IPS-20b (cell line): ENCODE results near the gene KCTD2.

Source experiments
- H3K27ac ChIP-seq: one replicate; pipeline ENCODE4 v1.5.1; 2013; ENCODE audit warnings: low read length
- H3K27me3 ChIP-seq: 2 replicates; pipeline ENCODE4 v1.6.1; 2013; ENCODE audit warnings: mild to moderate bottlenecking, low read length, inconsistent platforms; ENCODE audit not compliant: insufficient read depth
- H3K36me3 ChIP-seq: 2 replicates; pipeline ENCODE4 v1.6.1; 2013; ENCODE audit warnings: low read depth, mild to moderate bottlenecking, inconsistent platforms, low read length, moderate library complexity; ENCODE audit not compliant: insufficient read depth
- H3K4me1 ChIP-seq: 2 replicates; pipeline ENCODE4 v1.6.1; 2013; ENCODE audit warnings: mild to moderate bottlenecking, control low read depth, inconsistent platforms, low read length, moderate library complexity; ENCODE audit not compliant: insufficient read depth
- H3K4me3 ChIP-seq: 2 replicates; pipeline ENCODE4 v1.5.1; 2013; ENCODE audit warnings: mild to moderate bottlenecking, low read length, inconsistent platforms
- H3K9ac ChIP-seq: 2 replicates; pipeline ENCODE4 v1.6.1; 2013; ENCODE audit warnings: low read depth, mild to moderate bottlenecking, inconsistent platforms, low read length, moderate library complexity
- H3K9me3 ChIP-seq: 2 replicates; pipeline ENCODE4 v1.6.1; 2013; ENCODE audit warnings: mild to moderate bottlenecking, low read depth, low read length, inconsistent platforms; ENCODE audit not compliant: insufficient read depth

The KCTD2 gene

GRCh38 chr17:75109407-75110233 is 62.6 kb downstream of the KCTD2 start, which contains the start of gene ARMC7:
TSS of gene ARMC7 (plus strand) at chr17:75109969. CDS start at chr17:75110289, 320 bp downstream.
- Histone ChIP-seq H3K27me3 (peaks cover 10% of the 10 kb centered on the region; the same call in 1 of the 2 replicates), H3K9me3 (no peaks in the 10 kb centered on the region), H3K4me3 (peak within 1 kb of the TSS; percentile 85), H3K9ac (peak within 1 kb of the TSS; percentile 72), H3K36me3 (no peaks in the 10 kb centered on the region), H3K4me1 (peaks cover 5% of the 10 kb centered on the region; the same call in 1 of the 2 replicates), H3K27ac (no peak within 1 kb of the TSS)

- peak overlapping the region; percentile 72; the same call in 1 of the 2 replicates for H3K9ac ChIP-seq
- peaks cover under 1% of the 10 kb centered on the region; the same call in 1 of the 2 replicates for H3K36me3 ChIP-seq
- no peaks in the 10 kb centered on the region for H3K9me3 ChIP-seq
- H3K27ac ChIP-seq, result no peak overlapping the region
- peaks cover 5% of the 10 kb centered on the region; the same call in 1 of the 2 replicates for H3K4me1 ChIP-seq
- peak overlapping the region; percentile 85 for H3K4me3 ChIP-seq
- H3K27me3 ChIP-seq, result peaks cover 10% of the 10 kb centered on the region; the same call in 1 of the 2 replicates
Measured at GRCh38 chr17:75110234-75110937, 63.4 kb downstream of the KCTD2 start.

- H3K27me3 ChIP-seq, result peaks cover 10% of the 10 kb centered on the region; the same call in 1 of the 2 replicates
Measured at GRCh38 chr17:75111777-75112335, 64.8 kb downstream of the KCTD2 start.

GRCh38 chr17:75113798-75114551 is 67.0 kb downstream of the KCTD2 start:
- H3K4me3 ChIP-seq, result no peak overlapping the region
- peak overlapping the region; percentile 58; the same call in 1 of the 2 replicates for H3K9ac ChIP-seq
- H3K27me3 ChIP-seq, result peaks cover 2% of the 10 kb centered on the region; the same call in 1 of the 2 replicates
- peaks cover 12% of the 10 kb centered on the region; the same call in 1 of the 2 replicates for H3K36me3 ChIP-seq
- no peaks in the 10 kb centered on the region for H3K9me3 ChIP-seq
- H3K27ac ChIP-seq, result no peak overlapping the region
- peaks cover under 1% of the 10 kb centered on the region; the same call in 1 of the 2 replicates for H3K4me1 ChIP-seq

More at GRCh38 chr17:75111777-75112335, 64.8 kb downstream of the KCTD2 start:
- H3K4me1 ChIP-seq, result peaks cover 5% of the 10 kb centered on the region; the same call in 1 of the 2 replicates
- no peak overlapping the region for H3K4me3 ChIP-seq
- H3K27ac ChIP-seq, result no peak overlapping the region
- peaks cover 6% of the 10 kb centered on the region; the same call in 1 of the 2 replicates for H3K36me3 ChIP-seq
- no peak overlapping the region for H3K9ac ChIP-seq
- no peaks in the 10 kb centered on the region for H3K9me3 ChIP-seq

GRCh38 chr17:75114552-75115314 is 67.7 kb downstream of the KCTD2 start:
- Histone ChIP-seq H3K4me1 (no peaks in the 10 kb centered on the region), H3K27me3 (no peaks in the 10 kb centered on the region), H3K36me3 (peaks cover 14% of the 10 kb centered on the region; the same call in 1 of the 2 replicates), H3K27ac (no peak overlapping the region), H3K4me3 (no peak overlapping the region), H3K9me3 (no peaks in the 10 kb centered on the region), H3K9ac (peak overlapping the region; percentile 58; the same call in 1 of the 2 replicates)
